22Rv1 (cell line): ENCODE results near the gene OR6V1.

ENCODE experiments used
- CTCF ChIP-seq: fragments of 450-650 bp; IDR thresholded peaks from 2 replicates; pipeline ENCODE4 v1.5.1; 2017; ENCODE audit warnings: mild to moderate bottlenecking
- ZFX ChIP-seq: fragments of 450-650 bp; IDR thresholded peaks from 2 replicates; pipeline ENCODE4 v1.6.1; 2017; ENCODE audit warnings: antibody characterized with exemption, borderline replicate concordance

GRCh38 chr7:143047326-143047725, 4.8 kb upstream of the OR6V1 start:
- no peak for TF ChIP-seq CTCF
- TF ChIP-seq ZFX = no peak
